Measurements from ENCODE around the gene TRAM2.

TRAM2 gene

GRCh38 chr6:52540286-52540902 is 36.5 kb downstream of the TRAM2 start:
- Histone ChIP-seq H3F3A (ENCODE audit: insufficient read depth, low read length) (peaks cover 6% of the 10 kb centered on the region; the same call in 1 of the 2 replicates), H3K27ac (ENCODE audit: low read depth, low read length, poor library complexity, severe bottlenecking) (peak overlapping the region; percentile 99), H2AFZ (ENCODE audit: low read length) (no peak overlapping the region), H3K9ac (ENCODE audit: low read length) (peak overlapping the region; percentile 19; the same call in 1 of the 2 replicates), H4K20me1 (ENCODE audit: insufficient read depth, low read length) (no peaks in the 10 kb centered on the region), H3K79me2 (ENCODE audit: insufficient read depth, low read length) (peaks cover 69% of the 10 kb centered on the region), H3K9me3 (ENCODE audit: low read length) (no peaks in the 10 kb centered on the region), H3K4me3 (ENCODE audit: low read depth, low read length, poor library complexity, severe bottlenecking) (no peak overlapping the region), H3K36me3 (ENCODE audit: insufficient read depth, low read length) (peaks cover 8% of the 10 kb centered on the region; the same call in 1 of the 2 replicates), H3K9me2 (ENCODE audit: low read depth, low read length) (no peaks in the 10 kb centered on the region), H3K4me1 (ENCODE audit: insufficient read depth, low read length, severe bottlenecking) (peaks cover 100% of the 10 kb centered on the region), H3K4me2 (ENCODE audit: low read length) (peak overlapping the region; percentile 21; the same call in 1 of the 2 replicates), H3K27me3 (ENCODE audit: insufficient read depth, low read length) (no peaks in the 10 kb centered on the region)
- TF ChIP-seq EZH2 (IDR thresholded peaks at IDR 0.05; ENCODE audit: borderline replicate concordance, low read length): no peak
- TF ChIP-seq CTCF (IDR thresholded peaks at IDR 0.05; ENCODE audit: low read length): no peak

GRCh38 chr6:52539607-52540006 is 37.3 kb downstream of the TRAM2 start:
- Histone ChIP-seq H3K9me2 (ENCODE audit: low read depth, low read length) (no peaks in the 10 kb centered on the region), H3K4me2 (ENCODE audit: low read length) (peak overlapping the region; percentile 21; the same call in 1 of the 2 replicates), H3K4me3 (ENCODE audit: low read depth, low read length, poor library complexity, severe bottlenecking) (no peak overlapping the region), H3K9ac (ENCODE audit: low read length) (peak overlapping the region; percentile 19; the same call in 1 of the 2 replicates), H3K79me2 (ENCODE audit: insufficient read depth, low read length) (peaks cover 61% of the 10 kb centered on the region), H3K36me3 (ENCODE audit: insufficient read depth, low read length) (peaks cover 15% of the 10 kb centered on the region; the same call in 1 of the 2 replicates), H3K27me3 (ENCODE audit: insufficient read depth, low read length) (no peaks in the 10 kb centered on the region), H2AFZ (ENCODE audit: low read length) (no peak overlapping the region), H3K9me3 (ENCODE audit: low read length) (no peaks in the 10 kb centered on the region), H3F3A (ENCODE audit: insufficient read depth, low read length) (peaks cover 6% of the 10 kb centered on the region; the same call in 1 of the 2 replicates), H3K4me1 (ENCODE audit: insufficient read depth, low read length, severe bottlenecking) (peaks cover 100% of the 10 kb centered on the region), H4K20me1 (ENCODE audit: insufficient read depth, low read length) (no peaks in the 10 kb centered on the region), H3K27ac (ENCODE audit: low read depth, low read length, poor library complexity, severe bottlenecking) (peak overlapping the region; percentile 99)
- TF ChIP-seq CTCF (IDR thresholded peaks at IDR 0.05; ENCODE audit: low read length): no peak

DNA sequence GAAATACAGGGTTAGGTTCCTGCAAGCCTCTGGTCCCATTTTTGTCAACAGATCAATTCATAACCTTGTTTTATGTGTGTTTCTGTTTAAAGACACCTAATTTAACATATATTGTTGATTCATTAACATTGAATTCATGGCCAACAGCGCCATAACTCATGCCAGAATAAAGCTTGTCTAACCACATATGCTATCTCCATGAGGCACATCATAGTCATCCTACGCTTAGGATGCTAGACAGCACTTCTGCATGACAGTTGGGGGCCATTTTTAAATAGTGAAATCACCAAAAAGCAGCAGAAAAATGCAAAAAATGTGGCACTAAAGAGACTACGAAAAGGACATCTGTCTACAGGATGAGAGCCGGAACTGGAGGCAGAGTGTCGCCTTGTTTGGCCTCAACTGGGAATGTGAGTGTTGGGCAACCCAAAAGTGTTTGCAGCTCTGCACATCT is 37.9 kb downstream of the TRAM2 start:
- no peaks in the 10 kb centered on the region for H3K27me3 ChIP-seq (ENCODE audit: insufficient read depth, low read length)
- H3K27ac ChIP-seq (ENCODE audit: low read depth, low read length, poor library complexity, severe bottlenecking): peak overlapping the region; percentile 99
- H3K9me3 ChIP-seq (ENCODE audit: low read length): no peaks in the 10 kb centered on the region
- H3K9me2 ChIP-seq (ENCODE audit: low read depth, low read length): no peaks in the 10 kb centered on the region
- H3K9ac ChIP-seq (ENCODE audit: low read length): no peak overlapping the region; the same call in 1 of the 2 replicates
- peak overlapping the region; percentile 57; the same call in 1 of the 2 replicates for H3K4me2 ChIP-seq (ENCODE audit: low read length)
- peaks cover 96% of the 10 kb centered on the region for H3K4me1 ChIP-seq (ENCODE audit: insufficient read depth, low read length, severe bottlenecking)
- peaks cover 54% of the 10 kb centered on the region for H3K79me2 ChIP-seq (ENCODE audit: insufficient read depth, low read length)
- no peaks in the 10 kb centered on the region for H4K20me1 ChIP-seq (ENCODE audit: insufficient read depth, low read length)
- no peak overlapping the region for H3K4me3 ChIP-seq (ENCODE audit: low read depth, low read length, poor library complexity, severe bottlenecking)
- TF ChIP-seq CTCF (IDR thresholded peaks at IDR 0.05; ENCODE audit: low read length) (no peak), EZH2 (IDR thresholded peaks at IDR 0.05; ENCODE audit: borderline replicate concordance, low read length) (no peak)
- peaks cover 14% of the 10 kb centered on the region for H3K36me3 ChIP-seq (ENCODE audit: insufficient read depth, low read length)
- peaks cover 6% of the 10 kb centered on the region; the same call in 1 of the 2 replicates for H3F3A ChIP-seq (ENCODE audit: insufficient read depth, low read length)
- no peak overlapping the region for H2AFZ ChIP-seq (ENCODE audit: low read length)

Measured in OCI-LY1 (cell line).